NCI-H187 (cell line): ENCODE measurements around the gene TACC3.

ENCODE experiments used
- DNase-seq, 2 experiments: peaks; one replicate each; lab custom pipeline; 2025; lab: John Stamatoyannopoulos, UW

The TACC3 gene

DNA sequence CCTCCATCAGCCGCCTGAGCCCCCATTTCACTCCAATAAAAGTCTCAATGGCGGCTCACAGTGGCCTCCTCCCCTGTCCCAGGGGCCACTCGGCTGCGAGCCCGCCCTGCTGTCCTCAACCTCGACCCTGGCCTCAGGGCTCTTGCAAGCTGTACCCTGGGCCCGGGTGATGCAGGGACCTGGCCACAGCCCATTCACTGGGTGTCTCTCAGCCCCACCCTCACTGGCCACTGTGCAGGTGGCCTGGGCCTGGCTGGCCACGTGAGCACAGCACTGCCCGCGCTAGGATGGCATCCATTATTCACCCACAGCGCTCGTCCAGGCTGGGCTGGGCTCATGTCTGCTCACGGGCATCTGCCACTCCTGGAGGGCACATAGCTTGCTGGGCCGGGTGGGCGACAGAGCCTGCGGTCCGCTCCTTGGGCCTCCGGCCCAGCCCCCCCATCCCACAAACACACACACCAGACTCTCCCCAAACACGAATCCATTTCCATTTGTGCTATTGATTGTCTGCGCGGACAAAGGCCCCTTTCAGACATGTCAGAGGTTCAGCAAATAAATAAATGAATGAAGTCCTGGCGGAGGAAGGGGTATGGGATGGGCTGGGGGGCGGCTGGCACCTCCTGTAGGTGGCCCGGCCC is 55.3 kb downstream of the TACC3 start:
- DNase-seq = no peak

DNA sequence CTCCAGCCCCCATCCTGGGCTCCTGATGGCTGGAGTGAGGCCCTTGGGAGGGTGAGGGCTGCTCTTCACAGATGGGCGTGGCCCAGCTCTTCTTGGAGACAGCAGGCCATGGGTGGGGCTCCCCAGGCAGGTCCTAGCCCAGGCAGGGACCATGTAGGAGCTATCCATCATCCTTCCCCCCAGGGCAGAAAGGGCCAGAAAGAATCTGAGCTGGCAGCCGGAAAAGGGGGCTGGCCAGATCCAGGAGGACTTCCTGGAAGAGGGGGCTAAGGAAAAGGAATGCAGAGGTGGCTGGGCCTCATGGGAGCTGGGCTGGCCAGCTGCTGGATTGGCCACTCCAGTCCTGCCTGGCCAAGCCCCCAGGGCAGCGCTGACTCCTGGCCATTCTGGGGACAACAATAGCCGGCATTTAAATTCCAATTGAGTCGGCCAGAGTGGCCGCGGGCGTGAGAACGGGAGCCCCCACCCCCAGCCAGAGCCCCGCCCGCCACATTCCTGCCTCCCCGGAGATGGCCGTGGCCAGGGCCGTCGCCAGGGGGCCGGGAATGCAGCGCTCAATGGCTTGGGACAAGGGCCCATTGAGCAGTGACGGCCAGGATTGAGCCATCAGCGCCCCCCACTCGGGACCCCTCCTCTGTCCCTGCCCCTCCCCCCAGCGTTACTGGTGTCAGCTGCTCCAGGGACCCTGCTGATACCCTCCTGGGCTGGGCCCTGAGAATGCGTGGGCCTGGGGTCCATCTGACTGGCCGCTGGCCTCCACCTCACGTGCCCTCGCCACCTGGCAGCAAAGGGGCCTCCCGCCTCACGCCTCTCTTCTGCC is 56.7 kb downstream of the TACC3 start:
- DNase-seq = peak in 1 of 2 experiments; percentile 16

- DNase-seq = no peak
Observed at GRCh38 chr4:1778642-1779392, 57.5 kb downstream of the TACC3 start.

DNA sequence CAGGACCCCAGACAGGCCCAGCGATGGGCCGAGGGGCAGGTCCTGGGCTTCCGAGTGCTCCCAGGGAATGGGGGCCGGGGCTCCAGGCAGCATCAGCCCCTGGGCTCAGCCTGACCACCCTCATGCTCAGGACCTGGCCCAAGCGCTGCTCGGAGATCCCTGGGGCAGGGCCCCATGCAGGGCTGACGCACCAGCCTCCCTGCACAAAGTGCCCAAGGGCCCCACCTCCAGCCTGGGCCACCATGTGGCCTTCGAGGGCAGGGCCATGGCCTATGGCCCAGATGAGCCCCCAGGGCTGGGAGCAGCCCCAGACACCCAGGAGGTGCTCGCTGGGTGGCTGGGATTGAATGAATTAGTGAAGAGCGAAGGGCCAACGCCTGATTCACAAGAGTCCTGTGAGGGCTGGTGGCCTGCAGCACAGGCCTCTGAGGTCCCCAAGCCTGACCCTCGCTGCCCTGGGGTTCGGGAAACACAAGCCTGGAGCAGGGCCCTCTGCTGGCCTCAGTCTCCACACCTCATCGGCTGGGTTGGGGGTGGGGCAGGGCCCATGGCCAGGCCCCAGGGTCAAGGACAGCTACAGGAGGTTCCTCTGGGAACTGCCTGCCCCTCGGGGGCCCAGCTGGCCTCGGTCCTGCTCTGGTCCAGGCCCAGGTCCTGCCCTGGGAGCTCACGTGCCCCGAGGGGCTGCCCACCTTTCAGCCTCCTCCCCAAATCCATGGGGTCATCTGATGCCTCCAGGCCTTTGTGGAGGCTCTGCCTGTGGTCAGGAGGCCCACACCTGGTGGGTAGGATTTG is 58.5 kb downstream of the TACC3 start:
- DNase-seq = no peak

- no peak for DNase-seq
Observed at GRCh38 chr4:1780435-1780834, 59.1 kb downstream of the TACC3 start.

DNA sequence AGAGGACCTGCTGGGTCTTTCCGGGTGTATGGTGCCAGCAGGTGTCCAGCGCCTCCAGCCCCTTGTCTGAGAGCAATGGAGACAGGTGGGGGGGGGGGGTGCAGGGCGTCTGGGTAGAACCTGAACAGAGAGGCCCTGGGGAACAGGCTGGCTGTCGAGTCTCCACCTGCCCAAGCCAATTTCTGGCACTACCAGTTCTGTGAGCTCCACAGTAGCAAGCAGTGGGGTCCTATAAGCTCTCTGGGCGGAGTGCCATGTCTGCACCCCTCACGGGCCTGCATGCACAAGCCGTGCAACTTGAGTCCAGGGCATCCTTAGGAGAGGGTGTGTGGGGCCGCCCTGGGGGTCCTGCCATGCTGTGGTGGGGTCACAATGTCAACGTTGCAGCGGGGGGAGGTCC is 61.7 kb downstream of the TACC3 start:
- no peak for DNase-seq

DNA sequence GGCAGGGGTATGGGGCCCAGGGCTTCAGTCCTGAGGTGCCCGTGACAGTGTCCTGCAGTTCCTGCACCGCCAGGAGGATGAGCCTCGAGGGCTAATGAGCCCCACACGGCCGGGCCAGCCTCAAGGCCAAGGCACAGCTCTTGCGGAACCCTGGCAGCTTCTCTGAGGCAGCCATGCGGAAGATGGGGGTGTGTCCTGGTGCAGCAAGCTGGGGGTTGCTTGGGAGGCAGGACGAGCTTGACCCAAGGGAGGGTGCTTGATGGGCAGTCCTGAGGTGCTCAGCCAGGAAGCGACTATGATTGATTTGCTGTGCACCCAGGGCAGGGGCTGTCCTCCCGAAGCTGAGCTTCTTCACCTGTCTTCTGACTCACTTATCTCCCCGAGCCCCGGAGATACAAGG is 62.6 kb downstream of the TACC3 start:
- DNase-seq = no peak

GRCh38 chr4:1784395-1784788 is 63.1 kb downstream of the TACC3 start:
- DNase-seq = no peak

- DNase-seq = no peak
Observed at GRCh38 chr4:1784789-1785591, 63.7 kb downstream of the TACC3 start.

DNA sequence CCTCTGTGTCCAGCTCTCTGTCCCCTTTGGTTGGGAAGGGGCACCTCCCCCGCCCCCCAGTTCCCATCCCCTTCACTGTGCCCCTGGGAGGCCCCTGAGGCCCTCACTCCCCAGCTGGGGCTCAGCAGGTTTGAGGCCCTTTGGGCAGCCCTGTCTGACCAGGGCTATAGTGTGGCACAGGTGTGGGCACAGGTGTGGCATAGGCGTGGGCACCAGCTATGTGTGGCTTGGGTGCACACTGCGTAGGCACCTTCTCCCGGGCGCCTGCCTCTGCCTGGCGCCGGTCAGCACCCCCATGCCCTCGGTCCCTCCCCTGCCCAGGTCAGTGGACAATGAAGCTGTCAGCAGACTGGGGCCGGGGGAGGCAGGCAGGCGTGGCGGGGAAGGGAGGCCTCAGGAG is 64.3 kb downstream of the TACC3 start:
- no peak for DNase-seq

- no peak for DNase-seq
Observed at GRCh38 chr4:1786544-1787362, 65.4 kb downstream of the TACC3 start.

GRCh38 chr4:1787411-1788077 is 66.2 kb downstream of the TACC3 start:
- DNase-seq = no peak

DNA sequence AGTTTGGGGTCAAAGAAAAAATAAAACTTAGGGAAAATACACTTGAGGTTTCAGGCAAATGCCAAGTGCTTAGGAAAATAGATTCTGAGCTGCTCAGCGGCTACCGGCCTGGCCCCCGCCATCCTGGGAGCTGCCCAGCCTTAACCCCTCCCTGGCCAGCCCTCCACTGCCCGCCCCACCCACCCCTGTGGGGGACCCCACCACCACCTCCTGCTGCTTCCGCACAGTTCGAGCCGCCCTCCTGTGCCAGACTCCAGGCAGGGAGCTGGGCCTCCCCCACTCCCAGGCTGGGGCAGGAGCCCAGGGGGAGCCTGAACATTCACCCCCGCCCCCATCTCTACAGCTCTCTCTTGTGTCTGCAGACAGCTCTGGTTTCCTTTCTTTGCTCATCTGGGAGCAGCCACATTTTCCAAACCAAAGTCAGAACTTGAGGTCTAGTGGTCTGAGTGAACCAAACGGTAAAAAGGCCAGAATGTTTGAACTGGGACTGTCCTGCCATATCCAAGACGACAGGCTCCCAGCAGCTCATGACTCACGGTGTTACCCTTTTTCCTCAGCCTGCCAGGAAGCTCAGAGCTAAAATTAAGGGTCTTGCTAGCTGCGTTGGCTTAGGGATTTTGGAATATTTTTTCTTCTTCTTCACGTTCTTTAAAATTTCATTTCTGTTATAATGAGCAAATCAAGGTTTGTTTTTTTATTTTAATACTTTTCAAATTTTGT is 67.1 kb downstream of the TACC3 start:
- no peak for DNase-seq

DNA sequence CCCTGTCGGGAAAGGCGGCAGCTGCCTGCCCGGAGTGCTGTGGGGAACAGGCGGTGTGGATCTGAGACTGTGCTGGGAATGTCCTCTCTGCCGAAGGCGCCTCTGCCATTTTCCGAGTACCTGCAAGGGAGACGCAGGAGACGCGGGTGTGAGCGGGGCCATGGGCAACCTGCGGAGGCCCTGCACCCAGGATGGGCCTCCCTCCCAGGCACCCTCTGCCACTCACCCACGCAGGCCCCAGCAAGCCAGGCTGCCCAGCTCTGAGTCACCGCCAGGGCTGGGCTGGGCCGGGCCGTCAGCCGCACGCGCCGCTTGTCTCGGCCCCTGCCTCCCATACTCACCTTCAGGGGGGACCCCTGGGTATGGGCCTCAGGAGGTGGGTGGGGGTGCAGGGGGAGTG is 68.2 kb downstream of the TACC3 start:
- DNase-seq = no peak

GRCh38 chr4:1790005-1790404 is 68.7 kb downstream of the TACC3 start:
- no peak for DNase-seq

DNA sequence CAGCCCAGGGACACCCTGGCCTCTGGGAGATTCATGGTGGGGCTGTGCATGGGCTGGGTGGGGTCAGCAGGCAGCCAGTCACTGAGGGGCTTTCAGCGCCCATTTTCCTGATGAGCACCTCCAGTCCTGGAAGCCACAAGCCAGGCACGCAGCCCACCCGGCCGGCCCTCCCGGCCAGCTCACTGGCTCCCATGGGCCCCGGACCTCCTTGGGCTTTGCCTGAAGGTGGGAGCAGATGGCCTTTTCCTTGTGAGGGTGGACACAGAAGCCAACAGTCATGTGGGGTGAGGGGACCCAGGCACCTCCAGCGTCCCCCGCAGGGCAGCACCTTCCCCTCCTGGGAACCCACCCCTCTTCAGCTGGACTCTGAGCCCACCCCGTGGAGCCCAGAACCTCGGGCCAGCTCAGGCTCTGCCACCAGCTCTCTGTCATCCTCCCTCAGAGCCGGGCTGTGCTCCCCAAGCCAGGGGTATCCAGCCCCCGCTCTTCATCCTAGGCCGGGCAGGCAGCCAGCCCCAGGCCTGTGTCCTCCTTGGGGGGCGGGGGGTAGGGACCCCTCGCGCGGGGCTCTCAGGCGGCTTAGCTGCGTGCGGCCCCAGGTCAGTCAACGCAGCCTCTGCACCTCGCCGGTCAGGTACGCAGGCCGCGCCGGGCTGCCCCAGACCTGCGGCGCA is 71.0 kb downstream of the TACC3 start:
- no peak for DNase-seq

- DNase-seq = no peak
Observed at GRCh38 chr4:1792832-1793495, 71.6 kb downstream of the TACC3 start, which contains the start of gene FGFR3. FGFR3 (plus strand) TSS chr4:1793293; CDS start chr4:1793935, 642 bp downstream.

- DNase-seq = no peak
Observed at GRCh38 chr4:1793496-1793840, 72.1 kb downstream of the TACC3 start.
